Activated T-cell treated with anti-CD3 and anti-CD28 coated beads, Interleukin-2, amount 50 U/mL, for 1 hour (primary cell): ENCODE results near the gene FCHO2.

Source experiments
- DNase-seq: peaks from one replicate; pipeline ENCODE4 v3.0.0-alpha.2; 2020

Gene FCHO2

GRCh38 chr5:73031839-73032238 is 76.0 kb downstream of the FCHO2 start:
- no peak for DNase-seq

GRCh38 chr5:73032635-73033034 is 76.8 kb downstream of the FCHO2 start:
- no peak for DNase-seq

GRCh38 chr5:73037545-73037944 is 81.7 kb downstream of the FCHO2 start:
- DNase-seq, result no peak

- DNase-seq, result no peak
Observed at GRCh38 chr5:73039082-73039481, 83.2 kb downstream of the FCHO2 start.

- DNase-seq, result no peak
Observed at GRCh38 chr5:73042993-73043392, 87.2 kb downstream of the FCHO2 start.

- no peak for DNase-seq
Observed at GRCh38 chr5:73044546-73044945, 88.7 kb downstream of the FCHO2 start.

GRCh38 chr5:73045623-73046022 is 89.8 kb downstream of the FCHO2 start:
- no peak for DNase-seq

- no peak for DNase-seq
Observed at GRCh38 chr5:73061593-73061992, 105.8 kb downstream of the FCHO2 start.

GRCh38 chr5:73066466-73066865 is 110.6 kb downstream of the FCHO2 start:
- DNase-seq, result no peak

GRCh38 chr5:73067213-73067612 is 111.4 kb downstream of the FCHO2 start:
- DNase-seq, result no peak

GRCh38 chr5:73081093-73081492 is 125.3 kb downstream of the FCHO2 start:
- DNase-seq, result no peak

GRCh38 chr5:73088026-73088425 is 132.2 kb downstream of the FCHO2 start:
- no peak for DNase-seq

GRCh38 chr5:73093943-73094342 is 138.1 kb downstream of the FCHO2 start:
- no peak for DNase-seq

- DNase-seq, result no peak
Observed at GRCh38 chr5:73094415-73094814, 138.6 kb downstream of the FCHO2 start.

GRCh38 chr5:73095564-73096238 is 139.9 kb downstream of the FCHO2 start:
- DNase-seq, result no peak

GRCh38 chr5:73096239-73096575 is 140.4 kb downstream of the FCHO2 start:
- no peak for DNase-seq

- DNase-seq, result no peak
Observed at GRCh38 chr5:73097740-73098139, 141.9 kb downstream of the FCHO2 start.

- no peak for DNase-seq
Observed at GRCh38 chr5:73100109-73100508, 144.3 kb downstream of the FCHO2 start.

GRCh38 chr5:73103870-73104299 is 148.0 kb downstream of the FCHO2 start:
- DNase-seq, result no peak

GRCh38 chr5:73104326-73104725 is 148.5 kb downstream of the FCHO2 start:
- no peak for DNase-seq

GRCh38 chr5:73106335-73106734 is 150.5 kb downstream of the FCHO2 start:
- no peak for DNase-seq

GRCh38 chr5:73110190-73110589 is 154.3 kb downstream of the FCHO2 start:
- DNase-seq, result no peak

- no peak for DNase-seq
Observed at GRCh38 chr5:73111536-73111935, 155.7 kb downstream of the FCHO2 start.

GRCh38 chr5:73112359-73112758 is 156.5 kb downstream of the FCHO2 start:
- no peak for DNase-seq

- no peak for DNase-seq
Observed at GRCh38 chr5:73114044-73114688, 158.3 kb downstream of the FCHO2 start.
